T-helper 1 cell treated with Interleukin-12 subunit alpha and Interleukin-12 subunit beta and Interleukin-4 antibody, amounts not matched to agents 30 ng/mL and 1 ng/mL, for 36 hours (primary cell): ENCODE measurements around the gene SLC15A3. TPM values are rescaled to one million over a fixed set of nuclear protein-coding genes. Genes with fewer than 3 reads are reported as not detected.

Source experiments
- intact Hi-C: fragments of 100-400 bp; cut with micrococcal nuclease; formaldehyde crosslinking; loops from one replicate; pipeline ENCODE4 v1.15.1; 2024
- total RNA-seq: library from RNA; stranded (reverse); gene quantifications from 2 replicates; pipeline ENCODE4 v1.2.3, GENCODE V29; 2022

SLC15A3 gene
- total RNA-seq, 1 donor from 2014 or later = 2.7 TPM

GRCh38 chr11:60948250-60948649, 3.7 kb downstream of the SLC15A3 start:
- intact Hi-C loops = no loop called here

GRCh38 chr11:60947700-60948099, 4.3 kb downstream of the SLC15A3 start:
- intact Hi-C loops = no loop called here

GRCh38 chr11:60946601-60947264, 5.2 kb downstream of the SLC15A3 start:
- intact Hi-C loops = no loop called here

- intact Hi-C loops = loop anchor here (1.0 kb wide), 1 partner anchor 184 kb away; no protein-coding TSS in a partner anchor
These were observed 6.7 kb downstream of the SLC15A3 start for GRCh38 chr11:60945295-60945667.

- intact Hi-C loops = loop anchor here (1.0 kb wide), 1 partner anchor 185 kb away; no protein-coding TSS in a partner anchor
These were observed 7.3 kb downstream of the SLC15A3 start for GRCh38 chr11:60944490-60945294.

- intact Hi-C loops = no loop called here
These were observed 8.9 kb downstream of the SLC15A3 start for GRCh38 chr11:60942970-60943565.

- intact Hi-C loops = no loop called here
These were observed 9.8 kb downstream of the SLC15A3 start for GRCh38 chr11:60942219-60942618.

GRCh38 chr11:60941371-60942119, 10.4 kb downstream of the SLC15A3 start:
- intact Hi-C loops = no loop called here

- intact Hi-C loops = no loop called here
These were observed 12.1 kb downstream of the SLC15A3 start for GRCh38 chr11:60939855-60940254.

GRCh38 chr11:60939301-60939700, 12.7 kb downstream of the SLC15A3 start:
- intact Hi-C loops = no loop called here

GRCh38 chr11:60938500-60938899, 13.5 kb downstream of the SLC15A3 start:
- intact Hi-C loops = no loop called here

GRCh38 chr11:60937811-60938210, 14.2 kb downstream of the SLC15A3 start:
- intact Hi-C loops = no loop called here

GRCh38 chr11:60937144-60937527, 14.8 kb downstream of the SLC15A3 start:
- intact Hi-C loops = no loop called here

GRCh38 chr11:60936467-60937143, 15.4 kb downstream of the SLC15A3 start:
- intact Hi-C loops = no loop called here

GRCh38 chr11:60935676-60936442, 16.1 kb downstream of the SLC15A3 start:
- intact Hi-C loops = no loop called here

GRCh38 chr11:60934790-60935605, 17.0 kb downstream of the SLC15A3 start:
- intact Hi-C loops = no loop called here

GRCh38 chr11:60934124-60934789, 17.7 kb downstream of the SLC15A3 start:
- intact Hi-C loops = no loop called here

GRCh38 chr11:60933416-60934123, 18.4 kb downstream of the SLC15A3 start:
- intact Hi-C loops = no loop called here
